Activated CD4-positive, alpha-beta T cell treated with anti-CD3 and anti-CD28 coated beads, Interleukin-2, amount 50 U/mL, for 4 hours (primary cell): ENCODE results near the gene NHLRC4.

Experiments used
- DNase-seq, 2 experiments: peaks; one replicate each; pipeline ENCODE4 v3.0.0-alpha.2; 2020

Gene NHLRC4

DNA sequence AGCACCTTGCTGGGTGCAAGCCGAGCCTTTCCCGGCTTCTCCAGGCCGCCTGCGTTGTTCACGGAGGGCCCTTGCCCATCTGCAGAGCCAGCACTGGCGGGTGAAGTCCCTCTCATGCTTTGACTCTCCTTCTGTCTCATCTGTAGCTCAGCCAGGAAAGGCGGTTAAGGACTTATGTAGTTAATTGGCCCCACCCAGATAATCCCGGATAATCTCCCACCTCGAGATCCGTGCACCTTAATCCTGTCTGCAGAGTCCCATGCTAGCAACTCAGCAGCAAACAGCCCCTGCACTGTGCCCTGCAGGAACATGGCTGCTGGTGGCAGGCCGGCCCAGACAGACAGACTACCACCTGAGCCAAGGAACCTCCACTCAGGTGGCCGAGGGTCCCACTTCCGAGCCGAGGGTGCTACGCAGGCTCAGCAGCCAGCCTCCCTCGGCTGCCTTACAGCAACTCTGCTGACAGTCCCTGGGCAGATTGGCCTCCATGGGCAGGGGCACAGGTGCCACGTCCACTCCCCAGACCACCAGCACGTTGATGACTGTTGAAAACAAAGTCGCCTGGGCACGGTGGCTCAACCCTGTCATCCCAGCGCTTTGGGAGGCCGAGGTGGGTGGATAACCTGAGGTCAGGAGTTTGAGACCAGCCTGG is 40.0 kb downstream of the NHLRC4 start:
- no peak for DNase-seq

GRCh38 chr16:608019-608418 is 41.2 kb downstream of the NHLRC4 start:
- no peak for DNase-seq

GRCh38 chr16:609316-609715 is 42.5 kb downstream of the NHLRC4 start:
- no peak for DNase-seq

- DNase-seq: no peak
Observed at GRCh38 chr16:609984-610383, 43.2 kb downstream of the NHLRC4 start.

GRCh38 chr16:610513-611381 is 43.9 kb downstream of the NHLRC4 start:
- peak; percentile 49 to 52 for DNase-seq

DNA sequence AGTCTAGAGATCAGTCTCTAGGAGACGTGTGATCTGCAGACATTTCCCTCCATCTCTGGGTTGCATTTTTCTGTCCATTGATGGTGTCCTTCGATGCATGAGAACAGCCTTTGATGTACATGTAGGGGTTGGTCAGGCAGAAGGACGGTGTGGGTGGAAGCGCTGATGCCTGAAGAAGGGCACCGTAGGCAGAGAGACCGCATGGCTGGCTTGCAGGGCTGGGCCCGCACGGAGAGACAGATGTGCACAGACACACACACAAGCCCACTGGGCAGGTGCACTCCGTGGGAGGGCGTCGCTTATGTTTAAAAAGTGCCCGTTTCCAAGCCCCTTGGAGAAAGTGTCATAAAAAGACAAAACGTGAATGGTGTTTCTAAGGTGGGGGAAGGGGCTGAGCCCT is 48.3 kb downstream of the NHLRC4 start:
- DNase-seq: no peak

DNA sequence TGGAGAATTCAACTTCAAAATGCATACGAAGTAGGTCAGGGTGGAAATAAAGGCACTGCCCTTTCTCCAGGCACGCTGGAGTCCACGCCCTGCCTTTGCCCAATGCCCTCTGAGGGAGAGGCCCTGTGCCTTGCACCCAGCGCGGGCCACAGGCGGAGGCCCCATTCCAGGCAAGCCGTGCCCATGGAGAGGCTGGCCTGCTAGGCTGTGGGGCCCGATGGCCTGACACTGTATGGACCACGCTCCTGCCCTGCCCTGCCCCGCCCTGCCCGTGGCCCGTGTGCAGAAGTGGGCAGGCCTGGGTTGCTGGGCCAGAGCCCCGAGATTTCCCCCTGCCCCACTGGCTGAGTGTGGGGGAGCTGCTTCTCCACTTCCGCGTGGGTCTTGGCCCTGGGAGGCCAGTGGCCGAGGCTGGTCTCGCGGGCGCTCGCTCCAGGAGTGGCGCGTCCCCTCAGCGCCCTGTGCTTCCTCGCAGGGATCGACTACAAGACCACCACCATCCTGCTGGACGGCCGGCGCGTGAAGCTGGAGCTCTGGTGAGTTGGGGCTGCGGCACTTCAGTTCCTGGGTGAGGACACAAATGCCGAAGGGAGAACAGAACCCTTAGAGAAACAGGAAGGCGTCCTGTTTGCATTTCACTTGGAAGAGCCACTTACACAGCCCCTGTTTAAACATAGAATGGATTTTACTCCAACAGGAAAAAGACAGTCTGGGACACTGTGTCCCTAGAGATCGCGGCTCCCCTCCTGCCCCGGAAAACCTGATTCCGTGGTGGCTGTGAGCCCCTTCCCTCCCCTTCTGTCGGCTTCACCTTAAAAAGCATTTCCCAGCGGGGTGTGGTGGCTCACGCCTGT is 50.2 kb downstream of the NHLRC4 start:
- DNase-seq: no peak

- no peak for DNase-seq
Observed at GRCh38 chr16:617855-618254, 51.0 kb downstream of the NHLRC4 start.
